ENCODE measurements around the gene MAPK12. TPM values are rescaled to one million over a fixed set of nuclear protein-coding genes. Genes with fewer than 3 reads are reported as not detected.

MAPK12 gene
- total and polyA plus RNA-seq, 9 of the 15 experiments (the other 6 are each of a cell fraction or from before 2014, with no cell fraction given), result 0.79 to 71.5 (median 32.8) TPM

- no peak for TF ChIP-seq BCLAF1 (IDR thresholded peaks at IDR 0.05; ENCODE audit: borderline replicate concordance in 1 of 2, control insufficient read depth in 1 of 2, low read depth in 2 of 2, low read length in 1 of 2)
- no peak for TF ChIP-seq ZNF143 (CRISPR knock-in tag; IDR thresholded peaks at IDR 0.05)
- 0 out of 2 replicates have a peak, but pooled peaks have one; percentile 44 for TF ChIP-seq ZNF431 (CRISPR knock-in tag; IDR thresholded peaks at IDR 0.05)
- TF ChIP-seq MAFF (IDR thresholded peaks at IDR 0.05; ENCODE audit: low read length), result no peak
- TF ChIP-seq RBBP5 (IDR thresholded peaks at IDR 0.05; ENCODE audit: borderline replicate concordance, insufficient read depth, low read length, poor library complexity, severe bottlenecking), result peak; percentile 33
- peak; percentile 81 to 84 for TF ChIP-seq NRF1 (conservative IDR thresholded peaks at IDR 0.05 in 1 of 2, IDR thresholded peaks at IDR 0.05 in 1 of 2)
- TF ChIP-seq PHF8 (IDR thresholded peaks at IDR 0.05; ENCODE audit: borderline replicate concordance, low read length), result peak; percentile 50; the same call in 1 of the 2 replicates
- no peak for TF ChIP-seq CTCFL (IDR thresholded peaks at IDR 0.05; ENCODE audit: borderline replicate concordance, insufficient read depth, low read depth, low read length, poor library complexity, severe bottlenecking)
- no peak for TF ChIP-seq U2AF1 (optimal IDR thresholded peaks at IDR 0.05; ENCODE audit: low read depth, low read length)
- TF ChIP-seq SNAPC5 (CRISPR knock-in tag; IDR thresholded peaks at IDR 0.05), result no peak
- no peak for TF ChIP-seq UBTF (IDR thresholded peaks at IDR 0.05; ENCODE audit: borderline replicate concordance in 1 of 2, low read depth in 2 of 2, low read length in 2 of 2)
Measured at GRCh38 chr22:50260801-50261614, 475 bp downstream of the MAPK12 start (continued).
